HG03342 (cell line): ENCODE measurements around the gene CSDE1.

Experiments used
- ATAC-seq: cut with Tn5 transposase; IDR thresholded peaks from one replicate; pipeline ENCODE4 v1.9.1; 2021; ENCODE audit warnings: mild to moderate bottlenecking, moderate library complexity; ENCODE audit not compliant: unreplicated experiment

The CSDE1 gene

GRCh38 chr1:114703242-114703641, 54.5 kb downstream of the CSDE1 start:
- ATAC-seq: no peak

GRCh38 chr1:114702737-114703136, 55.0 kb downstream of the CSDE1 start:
- ATAC-seq: no peak

- no peak for ATAC-seq
These were observed 55.9 kb downstream of the CSDE1 start for GRCh38 chr1:114701931-114702330.

GRCh38 chr1:114700036-114700600, 57.7 kb downstream of the CSDE1 start:
- ATAC-seq: no peak

GRCh38 chr1:114696810-114697209, 61.0 kb downstream of the CSDE1 start:
- no peak for ATAC-seq

GRCh38 chr1:114695430-114696058, 62.2 kb downstream of the CSDE1 start, which contains the start of gene AMPD1:
TSS of gene AMPD1 (minus strand) at chr1:114695546. CDS start at chr1:114695471, 75 bp downstream.
- ATAC-seq: no peak

- no peak for ATAC-seq
These were observed 63.1 kb downstream of the CSDE1 start for GRCh38 chr1:114694540-114695310.

GRCh38 chr1:114692947-114693346, 64.8 kb downstream of the CSDE1 start:
- no peak for ATAC-seq

- ATAC-seq: no peak
These were observed 66.7 kb downstream of the CSDE1 start for GRCh38 chr1:114691061-114691460.

- ATAC-seq: no peak
These were observed 67.6 kb downstream of the CSDE1 start for GRCh38 chr1:114690148-114690547.

- ATAC-seq: no peak
These were observed 69.3 kb downstream of the CSDE1 start for GRCh38 chr1:114688526-114688925.

GRCh38 chr1:114685851-114686250, 71.9 kb downstream of the CSDE1 start:
- no peak for ATAC-seq

- ATAC-seq: no peak
These were observed 80.1 kb downstream of the CSDE1 start for GRCh38 chr1:114677691-114678090.

- no peak for ATAC-seq
These were observed 81.7 kb downstream of the CSDE1 start for GRCh38 chr1:114676115-114676514.

- no peak for ATAC-seq
These were observed 85.9 kb downstream of the CSDE1 start for GRCh38 chr1:114671939-114672275.

- ATAC-seq: no peak
These were observed 86.5 kb downstream of the CSDE1 start for GRCh38 chr1:114671011-114671938.

- ATAC-seq: peak; percentile 97
These were observed 87.4 kb downstream of the CSDE1 start for GRCh38 chr1:114670083-114671010.

GRCh38 chr1:114669562-114670082, 88.2 kb downstream of the CSDE1 start, which contains the start of gene DENND2C:
TSS of gene DENND2C (minus strand) at chr1:114670049. CDS start at chr1:114625984, 44,065 bp downstream.
- peak; percentile 56 for ATAC-seq

GRCh38 chr1:114668784-114669561, 88.8 kb downstream of the CSDE1 start:
- no peak for ATAC-seq
